ACHN (cell line): ENCODE results near the gene MVB12B.
"Not testable (repeated sequence)": the region's sequence is repeated elsewhere in the genome, so short reads cannot be mapped to it uniquely, and the experiment has no call there.

Experiments
- DNase-seq: peaks from one replicate; pipeline ENCODE4 v3.0.0-alpha.2; 2015
- in situ Hi-C: cut with HindIII; loops from 2 replicates; pipeline ENCODE4 v1.10.0; 2017; ENCODE audit warnings: low sequenced_read_pairs, low pct_ligation_motif_present, low pct_unique_long_range_greater_than_20kb

Gene MVB12B

GRCh38 chr9:126471084-126471624, 144.5 kb downstream of the MVB12B start:
- in situ Hi-C loops: no loop called here

DNA sequence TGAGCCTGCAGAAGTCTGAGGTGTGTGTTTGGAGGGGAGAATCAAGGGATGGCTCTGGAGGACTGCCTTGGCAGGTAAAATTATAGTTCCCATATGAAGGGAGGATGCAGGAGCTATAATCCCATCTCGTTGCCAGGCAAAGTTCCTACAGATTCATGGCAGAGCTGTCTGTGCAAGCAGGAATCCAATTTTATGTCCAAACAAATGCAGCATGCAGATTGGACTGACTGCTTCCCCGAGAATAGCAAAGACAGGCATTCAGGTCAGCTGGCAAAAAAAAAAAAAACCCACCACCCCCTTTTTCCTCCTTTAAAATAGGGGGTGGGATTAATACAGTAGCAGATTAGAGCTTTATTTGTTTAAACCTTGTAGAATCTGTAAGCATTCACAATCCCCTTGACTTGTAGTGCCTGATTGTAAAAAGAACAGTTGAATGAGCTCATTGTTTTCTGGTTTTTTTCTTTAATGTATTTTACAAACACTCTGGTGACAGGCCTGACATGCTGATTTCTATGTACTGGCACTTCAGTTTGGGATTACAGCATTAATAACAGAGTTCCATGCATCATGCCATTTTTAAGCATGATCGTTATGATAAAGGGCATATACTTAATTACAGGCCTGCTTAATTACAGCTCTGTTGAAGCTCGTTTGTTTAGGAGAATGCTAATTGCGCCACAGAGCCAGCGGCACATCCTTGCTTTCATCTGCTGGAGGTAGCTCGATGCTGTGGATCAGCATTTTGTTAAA, 145.7 kb downstream of the MVB12B start:
- DNase-seq: no peak
- in situ Hi-C loops: no loop called here

More at GRCh38 chr9:126471084-126471624, 144.5 kb downstream of the MVB12B start:
- no peak for DNase-seq

GRCh38 chr9:126472948-126473298, 146.3 kb downstream of the MVB12B start:
- in situ Hi-C loops: no loop called here
- DNase-seq: no peak

DNA sequence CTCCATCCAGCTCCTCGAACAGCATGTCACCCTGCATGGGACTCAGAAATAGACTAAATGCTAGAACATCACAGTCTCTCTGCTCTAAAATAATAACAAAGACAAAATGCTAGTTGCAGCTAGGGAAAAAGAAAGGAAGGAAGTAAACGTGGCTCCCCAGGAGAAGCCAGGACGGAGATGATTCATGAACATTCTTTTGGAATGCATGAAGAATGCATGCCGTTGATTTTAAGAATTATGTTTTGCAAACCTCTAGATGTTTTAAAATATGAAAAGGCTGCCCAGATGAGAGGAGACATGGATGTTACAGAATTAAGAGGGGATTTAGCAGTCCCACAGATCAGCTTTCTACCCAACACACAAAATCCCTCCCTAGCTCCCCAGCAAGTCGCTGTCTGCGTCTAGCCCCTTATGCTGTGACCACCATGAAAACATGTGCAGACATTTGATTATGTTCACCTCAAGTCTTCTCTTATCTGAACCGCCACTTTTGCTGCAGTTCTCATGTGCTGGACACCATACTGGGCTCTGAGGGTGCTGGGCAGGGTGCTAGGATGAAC, 147.7 kb downstream of the MVB12B start:
- peak; percentile 3 for DNase-seq
- in situ Hi-C loops: no loop called here

- peak; percentile 35 for DNase-seq
- in situ Hi-C loops: no loop called here
These were observed 148.3 kb downstream of the MVB12B start for GRCh38 chr9:126474786-126475485.

DNA sequence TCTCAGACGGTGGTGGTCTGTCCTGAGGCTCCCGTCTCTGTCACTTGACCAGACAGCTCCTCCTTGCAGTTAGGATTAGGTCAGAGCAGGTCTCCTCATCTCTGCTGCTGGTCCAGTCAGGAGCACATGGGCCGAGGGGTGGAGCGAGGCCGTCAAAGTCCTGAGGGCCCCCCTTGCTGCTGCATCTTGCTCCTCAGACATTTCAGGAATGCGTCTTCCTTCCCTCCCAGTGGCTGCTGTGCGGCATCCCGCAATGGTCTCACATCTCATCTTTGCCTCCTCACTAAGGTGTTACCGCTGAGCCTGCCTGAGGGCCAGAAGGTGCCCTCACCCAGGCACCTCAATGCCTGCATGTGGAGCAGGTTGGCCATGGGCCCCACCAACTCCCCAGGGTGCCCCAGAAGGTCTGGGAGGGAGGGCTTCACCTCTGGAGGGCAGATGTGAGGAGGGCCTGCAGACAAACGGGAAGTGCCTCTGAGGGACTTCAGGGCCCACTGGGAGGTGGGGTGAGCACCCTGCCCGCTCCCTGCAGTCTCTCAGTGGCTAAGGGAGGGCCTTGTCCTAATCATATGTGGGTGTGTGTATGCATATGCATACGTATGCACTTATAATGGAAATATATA, 149.4 kb downstream of the MVB12B start:
- in situ Hi-C loops: no loop called here
- DNase-seq: no peak

DNA sequence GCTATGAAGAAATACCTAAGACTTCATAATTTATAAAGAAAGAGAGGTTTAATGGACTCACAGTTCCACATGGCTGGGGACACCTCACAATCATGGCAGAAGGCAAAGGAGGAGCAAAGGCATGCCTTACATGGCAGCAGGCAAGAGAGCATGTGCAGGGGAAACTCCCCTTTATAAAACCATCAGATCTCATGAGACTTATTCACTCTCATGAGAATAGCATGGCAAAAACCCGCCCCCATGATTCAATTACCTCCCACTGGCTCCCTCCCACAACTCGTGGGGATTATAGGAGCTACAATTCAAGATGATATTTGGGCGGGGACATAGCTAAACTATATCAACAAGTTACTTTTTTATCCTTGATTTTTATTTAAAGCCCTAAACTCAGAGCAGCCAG, 150.8 kb downstream of the MVB12B start:
- DNase-seq, in situ Hi-C loops: not testable (repeated sequence)

GRCh38 chr9:126478216-126478981, 151.8 kb downstream of the MVB12B start:
- no peak for DNase-seq
- in situ Hi-C loops: no loop called here

DNA sequence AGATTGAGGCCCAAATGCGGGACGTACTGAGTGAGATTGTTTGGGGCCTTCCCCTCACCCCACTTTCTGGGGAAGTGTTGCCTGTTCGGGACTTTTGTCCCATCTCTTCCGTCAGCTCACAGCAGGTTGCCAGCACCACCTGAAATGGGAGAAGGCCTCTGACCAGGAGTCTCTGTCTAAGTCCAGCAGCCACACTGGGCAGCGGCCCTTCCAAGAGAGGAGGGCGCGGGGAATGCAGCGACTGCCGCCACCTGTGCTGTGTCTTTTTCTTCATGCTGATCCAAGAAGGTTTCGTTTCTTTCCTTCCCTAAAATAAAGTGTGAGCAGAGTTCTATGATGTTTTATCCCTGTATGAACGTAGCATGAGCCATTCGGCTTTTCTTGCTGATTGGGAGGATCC, 152.9 kb downstream of the MVB12B start:
- in situ Hi-C loops: no loop called here
- DNase-seq: no peak

GRCh38 chr9:126480813-126481212, 154.2 kb downstream of the MVB12B start:
- in situ Hi-C loops: no loop called here
- DNase-seq: no peak

DNA sequence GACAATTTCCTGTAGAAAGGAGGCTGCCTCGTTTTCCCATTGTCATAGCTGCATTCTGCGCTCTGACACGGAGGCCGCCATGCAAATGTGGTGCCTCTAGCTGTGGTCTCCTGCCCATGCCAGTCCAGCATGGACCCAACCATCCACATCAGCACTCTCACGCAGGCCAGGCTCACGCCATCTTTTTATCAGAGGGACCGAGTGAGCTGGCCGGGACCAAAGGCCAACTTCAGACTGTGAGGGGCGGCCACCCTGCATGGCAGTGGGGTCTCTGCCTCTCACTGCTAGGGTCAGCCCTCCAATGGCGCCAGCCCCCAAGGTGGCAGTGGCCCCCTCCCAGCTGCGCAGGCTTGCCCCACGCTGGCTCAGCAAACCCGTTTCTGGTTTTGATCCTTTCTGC, 155.2 kb downstream of the MVB12B start:
- DNase-seq: no peak
- in situ Hi-C loops: no loop called here

DNA sequence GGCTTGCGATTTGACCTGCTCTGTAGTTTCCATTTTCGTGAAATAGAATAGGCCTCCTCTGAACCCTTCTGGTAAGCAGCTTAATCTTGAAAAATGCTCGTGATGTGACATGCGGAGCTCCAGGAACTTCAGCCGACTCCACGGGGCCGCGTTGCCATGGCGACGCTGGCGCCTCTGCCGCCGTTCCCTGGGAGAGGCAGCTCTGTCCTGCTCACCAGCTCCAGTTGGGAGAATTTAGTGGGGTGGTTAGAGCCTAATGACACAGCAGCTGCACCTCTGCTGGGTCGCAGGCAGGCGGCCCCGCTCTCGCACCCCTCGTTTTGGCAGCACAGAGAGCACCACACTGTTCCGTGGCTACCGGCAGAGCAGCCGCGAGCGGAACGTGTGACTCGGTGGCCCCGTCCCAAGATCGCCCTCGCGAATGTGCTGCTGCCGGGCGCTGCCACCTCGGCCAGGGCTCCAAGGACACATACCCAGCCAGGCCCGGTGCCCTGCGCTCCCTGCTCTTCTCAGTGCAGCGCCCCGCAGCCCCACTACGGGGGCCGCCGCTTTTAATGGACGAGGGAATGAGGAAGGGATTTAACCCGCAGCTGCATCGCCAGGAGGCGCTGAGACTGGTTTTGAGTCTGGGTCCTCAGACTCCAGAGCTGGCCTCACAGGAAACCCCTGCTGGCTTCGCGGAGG, 155.9 kb downstream of the MVB12B start:
- in situ Hi-C loops: no loop called here

GRCh38 chr9:126483468-126484073, 156.9 kb downstream of the MVB12B start:
- in situ Hi-C loops: no loop called here
- DNase-seq: no peak

More for the DNA sequence above, 155.9 kb downstream of the MVB12B start:
- no peak for DNase-seq

DNA sequence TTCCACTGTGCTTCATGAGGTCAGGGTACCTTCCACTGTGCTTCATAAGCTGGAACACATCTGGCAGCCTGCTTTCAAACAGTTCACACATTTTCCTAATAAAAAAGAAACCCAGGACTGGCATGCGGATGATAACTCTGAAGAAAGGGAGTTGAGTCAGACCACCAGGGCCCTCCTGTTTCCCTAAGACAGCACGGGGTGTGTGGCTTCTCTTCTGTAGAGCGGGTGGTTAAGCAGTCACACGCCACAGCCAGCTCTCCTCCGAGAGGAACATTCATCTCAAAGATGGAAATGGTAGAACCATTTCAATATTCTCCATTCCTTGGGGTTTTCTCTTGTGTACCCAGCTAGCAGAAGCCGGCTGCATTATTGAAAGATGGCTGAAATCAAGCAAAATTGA, 159.0 kb downstream of the MVB12B start:
- DNase-seq: no peak
- in situ Hi-C loops: no loop called here

DNA sequence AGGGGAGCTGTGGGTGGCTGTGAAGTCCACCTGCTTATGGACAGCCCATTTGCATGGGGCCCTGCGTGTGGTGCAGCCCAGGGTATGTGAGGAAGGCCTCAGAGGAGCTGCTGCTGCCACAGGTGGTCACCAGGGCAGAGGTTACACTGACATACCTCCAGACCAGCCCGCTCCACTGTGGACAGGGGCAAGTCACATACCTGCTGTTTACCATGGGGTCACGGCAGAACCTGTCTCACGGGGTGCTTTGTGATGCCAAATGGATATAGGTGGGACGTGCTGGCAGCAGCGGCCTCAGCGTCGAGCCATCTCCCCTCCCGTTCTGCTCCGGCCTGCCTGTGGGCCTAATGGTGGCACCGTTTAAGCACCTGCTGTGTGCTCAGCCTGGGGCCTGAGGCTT, 159.6 kb downstream of the MVB12B start:
- no peak for DNase-seq
- in situ Hi-C loops: no loop called here

GRCh38 chr9:126487856-126488255, 161.2 kb downstream of the MVB12B start:
- in situ Hi-C loops: no loop called here
- DNase-seq: no peak

- in situ Hi-C loops: no loop called here
These were observed 161.7 kb downstream of the MVB12B start for GRCh38 chr9:126488310-126488709.

More at GRCh38 chr9:126488310-126488709, 161.7 kb downstream of the MVB12B start:
- DNase-seq: no peak
